Activated CD4-positive, alpha-beta T cell treated with anti-CD3 and anti-CD28 coated beads for 48 hours (primary cell): ENCODE measurements around the gene DIP2A.
A peak's percentile ranks its signal among the peaks of the same experiment; 100 is the strongest.

Experiments
- DNase-seq: peaks from one replicate; pipeline ENCODE4 v3.0.0-alpha.2; 2020

Gene DIP2A

GRCh38 chr21:46600305-46600704 lies 141.6 kb downstream of the DIP2A start:
- no peak for DNase-seq

GRCh38 chr21:46600978-46601377 lies 142.3 kb downstream of the DIP2A start:
- DNase-seq, result no peak

- DNase-seq, result no peak
These were observed 144.5 kb downstream of the DIP2A start for GRCh38 chr21:46603228-46603627.

GRCh38 chr21:46604329-46604974 lies 145.8 kb downstream of the DIP2A start:
- DNase-seq, result no peak

- no peak for DNase-seq
These were observed 146.5 kb downstream of the DIP2A start, which contains the start of gene S100B for GRCh38 chr21:46604975-46605766. TSS of gene S100B (minus strand) at chr21:46605082. CDS start at chr21:46602415, 2,667 bp downstream.

DNA sequence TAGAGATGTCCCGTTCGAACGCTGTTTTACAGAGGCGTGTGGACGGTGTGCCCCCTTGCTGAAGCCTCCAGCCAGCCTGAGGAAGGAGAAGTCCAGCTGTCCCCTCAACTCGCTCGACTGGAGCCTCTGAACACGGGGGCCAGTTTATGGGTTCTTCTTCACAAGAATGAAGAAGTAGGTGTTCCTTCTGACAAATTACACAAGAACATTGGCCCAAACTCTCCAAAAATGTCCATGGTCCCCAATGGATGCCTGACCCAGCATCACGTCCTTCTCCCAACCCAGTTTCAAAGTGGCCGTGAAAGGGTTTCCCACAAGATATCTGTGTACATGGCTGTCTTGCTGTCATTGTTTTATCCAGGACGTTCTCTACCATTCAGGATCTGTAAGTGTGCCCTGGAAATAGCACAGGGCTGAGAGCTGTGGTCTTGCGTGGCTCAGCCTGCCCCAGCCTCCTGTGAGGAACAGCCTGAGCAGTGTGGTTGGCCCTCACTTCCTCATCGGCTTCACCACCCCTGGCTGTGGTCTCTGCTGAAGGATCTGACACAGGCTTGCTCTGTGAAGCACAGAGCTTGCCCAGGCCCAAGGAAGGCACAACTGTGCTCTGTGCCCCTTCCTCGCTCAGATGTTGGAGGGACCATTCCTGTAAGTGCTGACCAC lies 147.2 kb downstream of the DIP2A start:
- DNase-seq, result peak; percentile 41

- DNase-seq, result no peak
These were observed 147.7 kb downstream of the DIP2A start for GRCh38 chr21:46606427-46606813.

DNA sequence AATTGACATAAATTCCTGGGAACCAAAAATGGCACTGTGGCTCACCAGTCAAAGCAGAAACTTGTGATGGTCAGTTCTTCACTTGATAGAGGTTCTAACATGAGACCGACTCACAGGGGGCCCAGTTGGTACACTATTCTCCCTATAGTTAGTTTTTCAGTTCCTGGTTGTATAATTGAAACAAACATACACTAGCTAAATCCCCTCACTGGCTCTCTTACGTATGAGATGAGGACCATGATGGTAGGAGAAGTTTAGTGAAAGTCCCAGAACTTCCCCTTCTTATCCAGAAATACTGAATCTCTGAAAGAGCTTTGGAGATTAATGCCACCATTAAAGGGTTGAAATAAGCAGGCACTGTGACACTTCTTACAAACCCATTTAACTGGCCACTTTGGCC lies 148.9 kb downstream of the DIP2A start:
- DNase-seq, result no peak

- DNase-seq, result no peak
These were observed 150.0 kb downstream of the DIP2A start for GRCh38 chr21:46608672-46609111.

GRCh38 chr21:46610018-46610701 lies 151.5 kb downstream of the DIP2A start:
- DNase-seq, result no peak

DNA sequence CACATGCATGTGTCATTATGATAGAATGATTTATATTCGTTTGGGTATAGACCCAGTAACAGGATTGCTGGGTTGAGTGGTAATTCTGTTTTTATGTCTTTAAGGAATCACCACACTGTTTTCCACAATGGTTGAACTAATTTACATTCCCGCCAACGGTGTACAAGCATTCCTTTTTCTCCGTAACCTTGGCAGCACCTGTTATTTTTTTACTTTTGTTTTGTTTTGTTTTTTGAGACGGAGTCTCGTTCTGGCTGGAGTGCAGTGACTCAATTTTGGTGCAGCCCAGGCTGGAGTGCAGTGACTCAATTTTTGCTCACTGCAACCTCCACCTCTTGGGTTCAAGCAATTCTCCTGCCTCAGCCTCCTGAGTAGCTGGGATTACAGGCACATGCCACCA lies 154.7 kb downstream of the DIP2A start:
- no peak for DNase-seq

DNA sequence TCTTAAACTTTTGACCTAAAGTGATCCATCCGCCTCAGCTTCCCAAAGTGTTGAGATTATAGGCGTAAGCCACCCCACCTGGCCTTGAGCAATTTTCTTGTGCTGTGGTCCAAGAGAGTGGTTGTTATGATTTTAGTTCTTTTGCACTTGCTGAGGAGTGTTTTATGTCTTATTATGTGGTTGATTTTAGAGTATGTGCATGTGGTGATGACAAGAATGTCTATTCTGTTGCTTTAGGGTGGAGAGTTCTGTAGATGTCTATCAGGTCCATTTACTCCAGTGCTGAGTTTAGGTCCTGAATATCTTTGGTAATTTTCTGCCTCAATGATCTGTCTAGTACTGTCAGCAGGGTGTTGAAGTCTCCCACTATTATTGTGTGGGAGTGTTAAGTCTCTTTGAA lies 157.4 kb downstream of the DIP2A start:
- DNase-seq, result no peak

- no peak for DNase-seq
These were observed 158.0 kb downstream of the DIP2A start for GRCh38 chr21:46616656-46617055.

DNA sequence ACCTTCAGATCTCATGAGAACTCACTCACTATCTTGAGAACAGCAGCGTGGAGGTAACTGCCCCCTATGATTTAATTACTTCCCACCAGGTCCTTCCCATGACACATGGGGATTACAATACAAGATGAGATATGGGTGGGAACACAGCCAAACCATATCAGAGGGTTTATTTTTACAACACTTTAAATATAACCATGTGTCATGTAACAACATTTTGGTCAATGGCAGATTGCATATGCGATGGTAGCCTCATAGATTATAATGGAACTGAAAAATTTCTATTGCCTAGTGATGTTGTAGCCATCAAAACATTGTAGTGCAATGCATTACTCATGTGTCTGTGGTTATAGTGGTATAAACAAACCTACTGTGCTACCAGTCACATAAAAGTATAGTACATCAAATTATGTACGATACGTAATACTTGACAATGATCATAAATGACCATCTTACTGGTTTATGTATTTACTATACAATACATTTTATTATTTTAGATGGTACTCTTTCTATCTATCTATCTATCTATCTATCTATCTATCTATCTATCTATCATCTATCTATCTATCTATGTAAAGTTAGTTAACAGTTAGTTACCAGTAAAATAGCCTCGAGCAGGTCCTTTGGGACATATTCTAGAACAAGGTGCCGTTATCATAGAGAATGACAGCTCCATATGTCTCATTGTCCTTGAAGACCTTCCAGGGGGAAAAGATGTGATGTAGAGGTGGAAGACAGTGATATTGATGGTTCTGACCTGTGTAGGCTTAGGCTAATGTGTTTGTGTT lies 158.8 kb downstream of the DIP2A start:
- DNase-seq, result no peak

GRCh38 chr21:46618738-46619379 lies 160.2 kb downstream of the DIP2A start:
- no peak for DNase-seq
